ENCODE results near the gene PPM1E.

Gene PPM1E

DNA sequence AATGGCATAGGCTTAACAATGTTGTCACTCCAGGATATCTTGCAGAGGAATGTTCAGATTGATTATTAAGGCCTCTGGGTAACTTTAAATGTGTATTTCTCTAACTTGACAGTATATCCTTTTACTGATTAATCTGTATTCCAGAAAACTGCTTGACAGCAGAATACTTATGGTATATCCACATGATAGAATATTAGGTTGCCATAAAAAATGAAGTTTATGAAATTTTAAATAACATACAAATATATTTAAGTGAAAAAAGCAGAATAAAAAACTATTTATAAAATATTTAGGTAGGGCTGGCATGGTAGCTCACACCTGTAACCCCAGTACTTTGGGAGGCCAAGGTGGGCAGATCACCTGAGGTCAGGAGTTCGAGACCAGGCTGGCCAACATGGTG lies 244.4 kb downstream of the PPM1E start:
- no peak for DNase-seq

DNA sequence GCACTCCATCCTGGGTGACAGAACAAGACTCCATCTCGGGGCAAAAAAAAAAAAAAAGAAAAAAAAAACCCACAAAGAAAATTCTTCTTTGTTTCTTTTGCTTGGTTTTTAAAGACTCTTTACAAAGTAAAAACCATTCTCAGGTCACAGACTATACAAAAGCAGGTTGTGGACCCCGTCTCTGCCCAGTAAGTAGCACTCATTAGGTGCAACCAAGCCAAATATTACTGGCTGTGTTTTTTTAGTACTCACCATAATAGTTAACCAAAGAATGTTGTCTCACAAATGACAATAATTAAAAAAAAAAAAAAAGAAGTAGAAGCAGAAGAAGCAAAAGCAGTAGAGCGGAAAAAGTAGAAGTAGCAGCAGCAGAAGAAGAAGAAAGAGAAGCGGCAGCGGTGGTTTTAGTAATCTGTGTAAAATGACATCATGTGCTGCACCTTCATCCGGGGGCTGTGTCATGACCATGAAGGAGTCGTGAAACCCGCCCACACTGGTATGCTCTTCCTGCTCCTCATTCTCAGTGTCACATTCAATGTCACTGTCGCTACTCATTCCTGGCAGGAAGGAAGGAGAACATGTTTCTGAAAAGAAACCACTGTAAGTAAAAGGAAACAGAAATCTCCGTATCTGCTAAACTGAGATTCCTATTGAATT lies 245.6 kb downstream of the PPM1E start:
- peak; percentile 72 for DNase-seq

DNA sequence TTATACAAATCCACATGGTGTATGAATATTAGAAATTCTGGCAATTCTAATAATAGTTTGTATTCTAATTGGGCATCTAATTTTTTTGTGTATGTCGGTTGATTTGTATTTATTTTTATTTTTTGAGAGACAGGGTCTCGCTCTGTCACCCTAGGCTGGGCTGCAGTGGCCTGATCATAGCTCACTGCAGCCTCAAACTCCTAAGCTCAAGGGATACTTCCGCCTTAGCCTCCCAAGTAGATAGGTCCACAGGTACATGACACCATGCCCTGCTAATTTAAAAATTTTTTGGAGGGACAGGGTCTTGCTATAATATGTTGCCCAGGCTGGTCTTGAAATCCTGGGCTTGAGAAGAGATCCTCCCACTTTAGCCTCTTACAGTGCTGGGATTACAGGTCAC lies 246.5 kb downstream of the PPM1E start:
- DNase-seq: no peak

DNA sequence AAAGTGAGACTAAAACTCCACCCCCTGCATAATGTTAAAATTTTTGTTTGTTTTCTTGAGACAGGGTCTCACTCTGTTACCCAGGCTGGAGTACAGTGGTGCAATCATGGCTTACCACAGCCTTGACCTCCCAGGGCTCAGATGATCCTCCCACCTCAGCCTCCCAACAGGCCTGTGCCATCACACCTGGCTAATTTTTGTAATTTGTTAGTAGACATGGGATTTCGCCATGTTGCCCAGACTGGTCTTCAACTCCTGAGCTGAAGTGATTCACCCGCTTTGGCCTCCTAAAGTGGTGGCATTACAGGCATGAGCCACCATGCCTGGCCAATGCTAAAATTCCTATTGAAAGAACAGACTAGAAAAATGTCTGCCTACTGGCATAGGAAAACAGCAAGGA lies 247.2 kb downstream of the PPM1E start:
- no peak for DNase-seq

DNA sequence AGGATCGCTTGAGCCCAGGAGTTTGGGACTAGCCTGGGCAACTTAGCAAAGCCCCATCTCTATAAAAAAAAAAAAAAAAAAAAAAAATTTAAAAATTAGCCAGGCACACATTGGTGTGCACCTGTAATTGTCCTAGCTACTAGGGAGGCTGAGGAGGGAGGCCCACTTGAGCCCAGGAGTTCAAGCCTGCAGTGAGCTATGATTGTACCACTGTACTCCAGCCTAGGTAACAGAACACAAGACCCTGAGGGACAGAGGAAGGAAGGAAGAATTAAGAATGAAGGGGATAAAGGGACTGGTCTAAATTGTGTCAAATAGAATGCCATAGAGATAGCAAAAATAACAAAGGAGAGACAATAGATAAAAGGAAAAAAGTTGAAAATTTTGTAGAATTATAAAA lies 248.2 kb downstream of the PPM1E start:
- DNase-seq: no peak

DNA sequence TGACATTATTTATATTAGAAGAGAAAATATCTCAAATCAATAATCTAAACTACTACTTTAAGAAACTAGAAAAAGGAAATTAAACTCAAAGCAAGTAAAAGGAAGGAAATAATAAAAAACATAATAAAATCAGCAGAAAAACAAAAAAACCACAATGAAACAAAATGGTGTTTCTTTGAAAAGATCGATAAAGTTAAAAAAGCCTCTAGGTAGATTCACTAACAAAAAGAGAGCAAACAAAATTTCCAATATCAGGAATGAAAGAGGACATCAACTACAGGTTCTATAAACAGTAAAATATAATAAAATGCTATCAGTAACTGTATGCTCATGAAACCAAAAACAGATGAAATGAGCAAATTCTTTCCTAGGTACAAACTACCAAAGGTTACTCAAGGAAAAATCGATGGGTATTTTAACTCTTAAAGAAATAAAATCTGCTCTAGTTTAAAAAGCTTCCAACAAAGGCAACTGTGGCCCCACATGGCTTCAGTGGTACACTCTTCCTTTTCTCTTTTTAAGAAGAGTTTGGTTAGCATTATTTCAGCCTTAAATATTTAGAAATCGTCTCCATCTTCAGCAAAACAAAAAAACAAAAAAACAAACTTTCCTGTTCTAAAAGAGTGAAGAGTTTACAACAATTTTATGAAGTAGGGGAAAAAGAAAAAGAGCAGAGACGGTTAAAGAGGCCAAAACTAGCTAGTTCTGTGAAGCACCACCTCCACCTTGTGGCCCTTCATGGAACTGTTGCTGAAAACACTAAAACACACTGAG lies 248.9 kb downstream of the PPM1E start:
- DNase-seq: peak; percentile 74

DNA sequence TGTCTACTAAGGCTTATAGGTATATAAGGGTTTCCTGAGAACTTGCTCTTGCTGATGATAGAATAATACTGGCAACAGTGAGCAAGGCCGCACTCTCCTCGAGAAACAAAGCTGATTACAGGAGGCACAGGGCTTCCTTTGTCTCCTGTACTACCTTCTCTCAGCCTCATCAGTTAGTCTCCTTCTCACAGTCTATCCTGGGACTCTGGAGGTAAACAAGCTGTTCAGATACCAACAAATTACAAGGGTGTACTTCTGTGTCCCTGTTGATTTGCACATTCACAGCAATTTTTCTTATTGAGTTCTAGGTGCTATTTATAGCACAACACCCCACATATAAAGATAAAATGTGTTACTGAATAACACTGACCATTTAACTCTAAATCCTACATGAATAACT lies 252.3 kb downstream of the PPM1E start:
- no peak for DNase-seq

DNA sequence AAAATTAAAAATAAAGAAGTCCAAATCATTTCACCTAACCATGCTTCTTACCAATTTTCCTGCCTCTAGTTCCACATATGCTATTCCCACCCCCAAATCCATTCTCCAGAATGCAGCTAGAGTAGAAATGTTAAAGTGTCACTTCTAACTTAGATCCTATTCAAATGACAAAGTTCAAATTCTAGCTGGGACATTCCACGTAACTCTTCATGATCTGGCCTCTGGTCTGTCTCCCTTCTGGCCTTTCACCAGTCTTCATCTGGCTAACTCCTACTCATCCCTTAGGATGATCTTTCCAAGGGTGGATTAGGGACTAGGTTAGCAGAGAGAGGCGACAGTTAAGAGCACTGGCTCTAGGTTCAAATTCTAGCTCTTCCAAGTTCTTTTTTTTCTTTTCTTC lies 253.1 kb downstream of the PPM1E start:
- no peak for DNase-seq

DNA sequence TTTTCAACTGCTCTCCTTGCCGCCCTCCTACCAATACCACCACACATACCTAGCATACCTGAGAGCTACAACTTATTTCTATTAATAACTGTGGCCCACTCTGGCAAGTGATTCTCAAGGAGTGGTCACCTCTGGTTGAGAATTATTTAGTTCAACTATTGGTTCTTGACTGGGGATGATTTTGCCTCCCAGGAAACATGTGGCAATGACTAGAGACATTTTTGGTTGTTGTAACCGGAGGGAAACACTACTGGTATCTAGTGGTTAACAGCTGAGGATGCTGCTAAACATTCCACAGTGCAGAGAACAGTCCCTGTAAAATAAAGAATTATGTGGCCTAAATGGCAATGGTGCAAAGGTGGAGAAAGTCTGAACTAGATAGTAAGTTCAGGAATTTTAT lies 254.4 kb downstream of the PPM1E start:
- no peak for DNase-seq

DNA sequence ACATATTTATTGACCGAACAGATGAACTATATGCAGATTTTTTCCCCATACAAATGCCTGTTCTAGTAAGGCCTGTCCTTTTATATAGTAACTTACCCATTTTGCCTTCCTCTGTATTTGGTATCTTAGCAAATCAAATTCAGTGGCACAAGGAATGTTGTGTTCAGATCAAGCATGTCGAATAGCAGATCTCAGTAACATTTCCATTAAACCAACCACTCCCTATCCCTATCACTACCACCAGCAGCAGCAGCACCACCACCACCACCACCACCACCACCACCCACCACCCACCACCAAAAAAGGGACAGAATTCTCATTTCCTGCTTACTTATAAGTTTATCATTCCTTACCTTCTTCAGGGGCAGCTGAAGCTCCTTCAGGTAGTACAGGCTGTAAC lies 256.3 kb downstream of the PPM1E start:
- DNase-seq: no peak

DNA sequence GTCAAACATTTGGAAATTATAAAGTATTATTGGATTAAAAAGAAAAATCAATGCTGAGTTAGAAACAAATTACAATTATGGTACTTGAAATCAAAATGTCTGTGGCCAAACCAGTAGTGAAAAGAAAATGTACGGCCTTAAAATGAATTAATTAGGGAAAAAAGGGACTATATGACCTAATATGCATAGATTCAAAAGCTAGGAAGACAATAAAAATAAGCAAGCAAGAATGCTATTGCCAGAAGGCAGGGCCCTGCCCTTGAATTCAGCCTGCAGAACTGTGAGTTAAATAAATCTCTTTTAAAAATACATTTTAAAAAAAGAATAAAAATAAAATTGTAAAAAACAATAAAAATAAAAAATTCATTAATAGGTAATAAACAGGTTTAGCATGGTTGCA lies 262.4 kb downstream of the PPM1E start:
- DNase-seq: no peak

DNA sequence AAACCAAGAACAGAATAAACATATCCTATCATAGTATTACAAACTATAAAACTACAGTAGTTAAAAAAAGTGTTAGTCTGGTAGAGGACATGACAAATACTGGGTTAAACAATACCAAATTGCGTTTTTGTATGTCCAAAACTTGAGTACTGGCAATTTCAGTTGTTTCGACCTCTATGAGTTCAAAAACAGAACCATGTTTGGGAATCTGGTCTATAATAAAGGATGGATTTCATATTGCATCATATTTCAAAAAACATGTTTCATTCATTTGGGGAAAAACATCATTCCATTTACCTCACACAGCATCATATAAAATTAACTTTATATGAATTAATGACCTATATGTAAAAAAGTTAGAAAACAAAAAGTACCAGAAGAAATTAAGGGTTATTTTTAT lies 269.3 kb downstream of the PPM1E start:
- no peak for DNase-seq

DNA sequence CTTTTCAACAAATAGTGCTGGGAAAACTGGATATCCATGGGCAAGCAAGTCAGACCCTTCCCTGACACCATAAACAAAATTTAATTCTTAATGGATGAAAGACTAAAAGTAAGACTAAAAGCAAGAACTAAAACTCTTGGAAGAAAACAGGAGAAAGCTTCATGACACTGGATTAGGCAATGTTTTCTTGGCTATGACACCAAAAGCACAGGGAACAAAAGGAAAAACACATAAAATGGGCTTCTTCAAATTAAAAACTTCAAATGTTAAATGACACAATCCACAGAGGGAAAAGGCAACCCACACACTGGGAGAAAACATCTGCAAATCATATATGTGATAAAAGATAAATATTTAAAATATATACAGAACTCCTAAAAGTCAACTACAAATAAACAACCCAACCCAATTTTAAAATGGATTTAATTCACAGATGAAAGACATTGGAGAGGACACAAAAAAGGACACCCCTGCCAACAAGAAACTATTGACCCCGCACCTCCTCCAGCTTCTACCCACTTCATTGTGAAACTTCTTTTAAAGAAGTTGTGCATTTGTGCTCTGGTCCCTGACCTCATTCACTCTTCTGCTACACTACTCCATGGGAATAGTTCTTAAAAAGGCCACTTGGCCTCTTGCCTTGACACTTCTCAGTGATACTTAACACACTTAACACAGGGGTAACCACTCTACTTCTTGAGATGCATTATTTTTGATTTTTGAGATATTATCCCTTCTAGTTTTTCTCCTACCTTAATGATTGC lies 270.7 kb downstream of the PPM1E start:
- no peak for DNase-seq

DNA sequence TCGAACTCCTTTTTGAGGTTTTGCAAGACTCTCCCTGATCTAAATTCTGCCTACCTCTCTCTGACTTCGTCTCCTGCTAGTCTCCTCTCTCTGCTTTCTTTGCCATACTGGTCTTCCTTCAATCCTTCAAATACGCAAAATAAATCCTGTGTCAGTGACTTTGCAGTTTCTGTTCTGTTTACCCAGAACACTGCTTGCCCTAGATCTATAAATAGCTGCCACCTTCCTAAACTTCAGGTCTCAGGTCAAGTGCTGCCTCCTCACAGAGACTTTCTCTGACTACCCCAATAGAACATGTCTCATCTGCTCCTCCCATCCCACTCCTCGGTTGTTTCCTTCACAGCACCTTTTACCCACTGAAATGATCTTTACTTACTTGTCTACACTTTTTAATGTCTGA lies 272.1 kb downstream of the PPM1E start:
- no peak for DNase-seq

DNA sequence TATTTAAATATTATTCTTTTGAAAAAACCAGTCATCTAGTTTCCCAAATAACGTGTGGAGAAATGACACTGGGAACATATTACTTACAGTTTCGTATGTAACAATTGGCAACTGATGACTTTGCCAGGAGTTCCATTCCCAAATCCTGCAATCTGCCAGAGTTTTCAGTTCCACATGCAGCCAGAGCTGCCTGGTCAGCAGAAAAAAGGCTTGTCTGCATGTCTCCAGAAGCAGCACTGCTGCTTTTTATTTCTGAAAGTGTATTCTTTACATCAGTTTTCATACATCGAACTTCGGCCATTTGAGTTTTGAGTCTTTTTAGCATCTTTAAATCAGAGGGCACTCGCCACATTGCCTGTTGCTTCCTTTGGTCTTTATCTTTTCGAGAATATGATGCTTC lies 272.7 kb downstream of the PPM1E start:
- no peak for DNase-seq

DNA sequence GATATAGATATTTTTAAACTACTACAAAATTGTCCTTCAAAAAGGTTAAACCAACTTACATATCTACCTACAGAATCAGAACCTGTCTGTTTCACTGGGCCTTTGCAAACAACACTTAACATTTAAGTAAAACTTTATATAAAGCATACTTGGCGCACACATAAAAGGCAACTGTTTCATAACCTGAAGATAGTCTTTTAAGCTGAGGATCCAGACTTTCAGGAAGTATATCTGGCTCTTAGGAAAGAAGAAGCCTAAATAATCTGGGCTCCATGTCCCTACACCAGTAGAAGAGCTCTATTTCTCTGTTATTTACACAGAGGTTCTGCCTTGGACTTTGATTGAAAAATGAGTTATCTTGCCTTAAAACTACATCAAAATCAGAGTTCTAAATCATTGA lies 275.2 kb downstream of the PPM1E start:
- DNase-seq: no peak

Data from islet precursor cell (in vitro differentiated cells).